ENCODE results near the gene BPIFA3.
"Not testable (repeated sequence)": the region's sequence is repeated elsewhere in the genome, so short reads cannot be mapped to it uniquely, and the experiment has no call there.

BPIFA3 gene

GRCh38 chr20:33217052-33217451 lies at the start of gene BPIFA3:
TSS of gene BPIFA3 (plus strand) at chr20:33217352. CDS start at chr20:33217537, 185 bp downstream.
- DNase-seq = no peak

GRCh38 chr20:33167859-33168258 lies 49.3 kb upstream of the BPIFA3 start, which contains the start of gene BPIFA2:
TSS of gene BPIFA2 (plus strand) at chr20:33168159. CDS start at chr20:33169146, 987 bp downstream.
- no peak for DNase-seq

- DNase-seq = no peak
Observed at GRCh38 chr20:33169176-33169794, 47.9 kb upstream of the BPIFA3 start.

GRCh38 chr20:33172781-33173180 lies 44.4 kb upstream of the BPIFA3 start:
- no peak for DNase-seq

GRCh38 chr20:33175123-33175522 lies 42.0 kb upstream of the BPIFA3 start:
- no peak for DNase-seq

- no peak for DNase-seq
Observed at GRCh38 chr20:33176101-33176500, 41.1 kb upstream of the BPIFA3 start.

GRCh38 chr20:33177866-33178265 lies 39.3 kb upstream of the BPIFA3 start:
- no peak for DNase-seq

- DNase-seq = no peak
Observed at GRCh38 chr20:33178726-33179125, 38.4 kb upstream of the BPIFA3 start.

GRCh38 chr20:33180169-33180568 lies 37.0 kb upstream of the BPIFA3 start:
- DNase-seq = no peak

GRCh38 chr20:33181482-33182093 lies 35.6 kb upstream of the BPIFA3 start:
- no peak for DNase-seq

- DNase-seq = no peak
Observed at GRCh38 chr20:33183312-33183711, 33.8 kb upstream of the BPIFA3 start.

- not testable (repeated sequence) for DNase-seq
Observed at GRCh38 chr20:33185031-33185590, 32.0 kb upstream of the BPIFA3 start.

- no peak for DNase-seq
Observed at GRCh38 chr20:33187491-33187890, 29.7 kb upstream of the BPIFA3 start.

- DNase-seq = no peak
Observed at GRCh38 chr20:33188421-33188820, 28.7 kb upstream of the BPIFA3 start.

GRCh38 chr20:33191484-33191883 lies 25.7 kb upstream of the BPIFA3 start:
- no peak for DNase-seq

GRCh38 chr20:33191955-33192354 lies 25.2 kb upstream of the BPIFA3 start:
- no peak for DNase-seq

- no peak for DNase-seq
Observed at GRCh38 chr20:33192912-33193501, 24.1 kb upstream of the BPIFA3 start.

GRCh38 chr20:33199026-33199425 lies 18.1 kb upstream of the BPIFA3 start:
- no peak for DNase-seq

- DNase-seq = no peak
Observed at GRCh38 chr20:33202451-33202850, 14.7 kb upstream of the BPIFA3 start.

GRCh38 chr20:33203444-33203843 lies 13.7 kb upstream of the BPIFA3 start:
- DNase-seq = no peak

- DNase-seq = peak; percentile 1 to 10
Observed at GRCh38 chr20:33209789-33210188, 7.4 kb upstream of the BPIFA3 start.

GRCh38 chr20:33210371-33210770 lies 6.8 kb upstream of the BPIFA3 start:
- DNase-seq = no peak

- peak in 1 of 2 experiments; percentile 7 for DNase-seq
Observed at GRCh38 chr20:33211817-33212424, 5.2 kb upstream of the BPIFA3 start.

- DNase-seq = no peak
Observed at GRCh38 chr20:33224399-33224798, 7.2 kb downstream of the BPIFA3 start.
